HG02885 (cell line): ENCODE data around the gene OR5D18.
"Not testable (repeated sequence)": the region's sequence is repeated elsewhere in the genome, so short reads cannot be mapped to it uniquely, and the experiment has no call there.

Experiments used
- ATAC-seq: cut with Tn5 transposase; IDR thresholded peaks from one replicate; pipeline ENCODE4 v1.9.1; 2021; ENCODE audit warnings: mild to moderate bottlenecking; ENCODE audit not compliant: unreplicated experiment, poor library complexity

Gene OR5D18

GRCh38 chr11:55819330-55819729 lies at the start of gene OR5D18:
Gene OR5D18 (plus strand): TSS chr11:55819630. CDS start chr11:55819630, 0 bp downstream.
- no peak for ATAC-seq

GRCh38 chr11:55773138-55773537 lies 46.3 kb upstream of the OR5D18 start, which contains the start of gene OR5D13:
Gene OR5D13 (plus strand): TSS chr11:55773438. CDS start chr11:55773438, 0 bp downstream.
- ATAC-seq, result no peak

DNA sequence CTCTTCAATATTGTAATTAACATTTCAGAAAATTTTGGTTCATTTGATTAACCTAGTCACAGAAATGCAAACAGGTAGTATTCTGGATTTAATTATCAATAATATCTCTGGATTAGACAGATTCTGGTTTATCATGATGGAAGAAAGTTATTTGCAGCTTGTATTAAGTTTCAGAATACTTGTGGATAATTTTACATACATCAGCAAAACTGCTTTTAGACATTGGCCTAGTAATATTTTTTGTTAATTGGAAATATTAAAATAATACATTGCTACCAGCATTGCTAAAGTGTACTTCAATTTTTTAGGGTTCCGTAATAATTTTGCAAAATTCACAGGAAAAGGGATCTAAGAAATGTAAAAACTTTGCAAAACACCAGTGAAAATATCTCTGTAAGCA lies 27.8 kb upstream of the OR5D18 start:
- ATAC-seq, result no peak

GRCh38 chr11:55793321-55793720 lies 26.1 kb upstream of the OR5D18 start:
- ATAC-seq, result no peak

- ATAC-seq, result no peak
These were observed 24.2 kb upstream of the OR5D18 start, which contains the start of gene OR5D14 for GRCh38 chr11:55795256-55795655. Gene OR5D14 (plus strand): TSS chr11:55795556. CDS start chr11:55795556, 0 bp downstream.

DNA sequence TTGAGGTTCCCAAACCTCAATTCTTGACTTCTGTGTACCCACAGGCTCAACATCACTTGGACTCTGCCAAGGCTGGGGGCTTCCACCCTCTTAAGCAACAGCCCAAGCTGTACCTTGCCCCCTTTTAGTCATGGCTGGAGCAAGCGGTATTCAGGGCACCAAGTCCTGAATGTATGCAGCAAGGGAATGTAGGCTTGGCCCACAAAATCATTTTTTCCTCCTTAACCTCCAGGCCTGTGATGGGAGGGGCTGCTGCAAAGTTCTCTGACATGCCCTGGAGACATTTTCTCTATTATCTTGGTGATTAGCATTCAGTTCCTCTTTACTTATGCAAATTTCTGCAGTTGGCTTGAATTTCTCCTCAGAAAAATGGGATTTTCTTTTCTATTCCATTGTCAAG lies 13.2 kb upstream of the OR5D18 start:
- ATAC-seq, result no peak

DNA sequence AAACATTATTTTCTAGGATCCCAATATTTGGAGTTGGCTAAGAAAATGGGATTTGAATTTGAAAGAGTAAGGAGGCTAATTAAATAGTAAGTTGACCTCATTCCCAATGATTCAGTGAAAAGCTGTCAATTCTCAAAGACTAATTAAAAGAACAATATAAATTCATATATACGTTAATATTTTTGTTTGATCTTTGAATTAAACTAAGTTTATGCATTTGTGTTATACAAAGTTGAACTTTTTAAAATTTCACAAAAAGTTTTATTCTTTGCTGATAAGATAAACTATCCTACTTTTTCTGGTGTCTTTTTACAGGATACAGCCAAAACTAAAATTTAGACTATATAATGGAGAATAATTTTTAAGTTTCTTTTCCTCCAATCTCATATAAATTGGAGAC lies 8.4 kb upstream of the OR5D18 start, which contains the start of gene OR5L1:
TSS of gene OR5L1 (plus strand) at position 301 of the 400 bp plus-strand sequence. CDS start 100 bp downstream, outside the sequence.
- ATAC-seq, result no peak

DNA sequence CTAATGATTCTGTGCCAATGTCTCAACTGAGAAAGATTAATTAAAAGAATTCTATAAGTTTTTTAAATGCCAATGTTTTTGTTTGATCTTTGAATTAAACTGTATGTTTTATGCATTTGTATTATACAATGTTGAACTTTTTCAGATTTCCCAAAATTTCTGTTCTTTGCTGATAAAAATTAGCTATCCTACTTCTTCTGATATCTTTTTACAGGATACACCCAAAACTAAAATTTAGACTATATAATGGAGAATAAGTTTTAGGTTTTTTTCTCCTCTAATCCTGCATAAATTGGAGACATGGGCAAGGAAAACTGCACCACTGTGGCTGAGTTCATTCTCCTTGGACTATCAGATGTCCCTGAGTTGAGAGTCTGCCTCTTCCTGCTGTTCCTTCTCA lies 7.5 kb downstream of the OR5D18 start, which contains the start of gene OR5L2:
TSS of gene OR5L2 (plus strand) at position 301 of the 400 bp plus-strand sequence. CDS start at position 301, 0 bp downstream.
- ATAC-seq, result no peak

GRCh38 chr11:55838452-55838851 lies 19.0 kb downstream of the OR5D18 start, which contains the start of gene OR5D16:
Gene OR5D16 (plus strand): TSS chr11:55838752. CDS start chr11:55838752, 0 bp downstream.
- no peak for ATAC-seq

GRCh38 chr11:55847453-55847852 lies 28.0 kb downstream of the OR5D18 start:
- ATAC-seq, result no peak

DNA sequence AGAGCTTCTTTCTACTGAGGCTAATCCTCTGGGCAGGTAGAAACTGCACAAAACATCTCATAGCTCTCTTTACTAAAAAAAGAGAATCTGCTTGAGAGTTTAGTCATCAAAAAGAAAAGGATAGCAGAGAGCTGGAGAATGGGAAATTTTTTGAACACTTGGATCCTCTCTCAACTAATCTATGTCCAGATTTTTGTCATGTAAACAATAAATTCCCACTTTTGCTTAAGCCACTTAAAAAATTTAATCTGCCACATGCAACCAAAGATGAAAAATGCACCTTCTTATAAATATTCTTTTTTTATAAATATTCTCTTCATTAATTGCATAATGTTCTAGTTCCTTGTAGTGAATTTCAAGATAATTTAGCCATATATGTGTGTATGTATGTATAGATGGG lies 29.6 kb downstream of the OR5D18 start:
- ATAC-seq, result no peak

DNA sequence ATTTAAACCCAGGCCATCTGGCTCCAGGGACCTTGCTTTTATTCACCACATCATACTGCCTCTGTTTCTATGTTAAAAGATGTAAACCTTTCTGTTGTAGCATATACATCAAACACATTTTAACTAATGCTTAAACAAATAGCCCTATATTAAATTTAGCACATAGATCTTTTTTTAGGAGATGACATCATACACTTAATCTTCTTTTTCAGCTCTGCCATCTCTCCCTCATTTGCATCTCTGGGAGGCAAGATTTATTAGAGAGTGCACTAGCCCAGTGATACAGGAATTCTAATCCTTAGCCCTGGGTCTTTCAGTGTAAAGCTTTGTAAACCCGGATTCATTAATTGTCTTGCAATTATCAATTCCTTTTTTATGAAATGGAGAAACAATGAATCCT lies 32.7 kb downstream of the OR5D18 start:
- ATAC-seq, result no peak

- no peak for ATAC-seq
These were observed 35.3 kb downstream of the OR5D18 start for GRCh38 chr11:55854704-55855103.

DNA sequence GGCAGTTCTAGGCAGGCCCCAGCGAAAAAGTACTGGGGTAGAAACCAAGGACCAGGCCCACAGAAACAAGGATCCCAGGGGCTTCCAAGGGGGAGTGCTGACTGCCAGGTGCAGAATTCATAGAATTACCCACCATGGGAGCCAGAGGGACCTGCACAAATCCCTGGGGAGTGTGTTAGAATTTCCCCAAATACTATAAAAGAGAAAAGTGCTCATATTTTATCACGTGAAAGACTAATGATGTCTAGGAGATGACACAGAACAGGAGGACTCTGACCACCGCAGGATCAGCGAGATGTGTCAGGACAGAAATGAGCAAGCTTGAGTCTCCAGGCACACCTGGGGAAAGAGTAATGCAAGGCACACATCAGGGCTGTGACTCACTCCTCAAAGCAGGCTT lies 47.9 kb downstream of the OR5D18 start:
- not testable (repeated sequence) for ATAC-seq
